22Rv1 (cell line): ENCODE data around the gene SPEG.

ENCODE experiments used
- H3K27ac ChIP-seq: fragments of 450-650 bp; 2 replicates; pipeline ENCODE4 v1.5.1; 2017
- CTCF ChIP-seq: fragments of 450-650 bp; IDR thresholded peaks from 2 replicates; pipeline ENCODE4 v1.5.1; 2017; ENCODE audit warnings: mild to moderate bottlenecking
- ZFX ChIP-seq: fragments of 450-650 bp; IDR thresholded peaks from 2 replicates; pipeline ENCODE4 v1.6.1; 2017; ENCODE audit warnings: antibody characterized with exemption, borderline replicate concordance

The SPEG gene

GRCh38 chr2:219472629-219473187 lies 38.1 kb downstream of the SPEG start:
- H3K27ac ChIP-seq = no peak overlapping the region
- TF ChIP-seq ZFX (no peak), CTCF (no peak)

GRCh38 chr2:219473511-219473910 lies 38.9 kb downstream of the SPEG start:
- H3K27ac ChIP-seq = no peak overlapping the region
- no peak for TF ChIP-seq CTCF
- no peak for TF ChIP-seq ZFX

GRCh38 chr2:219474285-219475060 lies 39.8 kb downstream of the SPEG start:
- no peak overlapping the region for H3K27ac ChIP-seq

GRCh38 chr2:219475278-219475677 lies 40.6 kb downstream of the SPEG start:
- TF ChIP-seq CTCF = no peak
- no peak for TF ChIP-seq ZFX
- H3K27ac ChIP-seq = no peak overlapping the region

More at GRCh38 chr2:219474285-219475060, 39.8 kb downstream of the SPEG start:
- no peak for TF ChIP-seq CTCF
- no peak for TF ChIP-seq ZFX

- H3K27ac ChIP-seq = no peak overlapping the region
- TF ChIP-seq CTCF (peak; percentile 96), ZFX (no peak)
Measured at GRCh38 chr2:219475697-219476651, 41.3 kb downstream of the SPEG start.

GRCh38 chr2:219476652-219477151 lies 42.1 kb downstream of the SPEG start:
- no peak overlapping the region for H3K27ac ChIP-seq
- TF ChIP-seq ZFX = no peak
- TF ChIP-seq CTCF = no peak
